Thoracic aorta endothelial cell (primary cell): ENCODE results near the gene TBC1D4. TPM values are rescaled to one million over a fixed set of nuclear protein-coding genes. Genes with fewer than 3 reads are reported as not detected.

Source experiments
- total RNA-seq: library from RNA; depleted of rRNA; stranded (reverse); fragments of >200 nt; gene quantifications from 2 replicates; pipeline ENCODE4 v1.2.3, GENCODE V29; 2012

The TBC1D4 gene
- total RNA-seq, result 74.3 and 102 TPM in 2 replicates

GRCh38 chr13:75482070-75482819, at the start of gene TBC1D4:
Gene TBC1D4, minus strand, starts transcription at chr13:75482169. Its CDS starts 402 bp downstream, at chr13:75481767.

Other genes with a start within 250 kb of the TBC1D4 start
- 33.8 and 58.1 TPM in 2 replicates for gene COMMD6, start 55.7 kb upstream of the TBC1D4 start, total RNA-seq
- gene UCHL3, start 67.6 kb upstream of the TBC1D4 start, total RNA-seq, result 78.1 and 83.1 TPM in 2 replicates
- 16.9 and 23.1 TPM in 2 replicates for gene LMO7, start 154.2 kb upstream of the TBC1D4 start, total RNA-seq